ENCODE results near the gene DOCK3.

The DOCK3 gene

DNA sequence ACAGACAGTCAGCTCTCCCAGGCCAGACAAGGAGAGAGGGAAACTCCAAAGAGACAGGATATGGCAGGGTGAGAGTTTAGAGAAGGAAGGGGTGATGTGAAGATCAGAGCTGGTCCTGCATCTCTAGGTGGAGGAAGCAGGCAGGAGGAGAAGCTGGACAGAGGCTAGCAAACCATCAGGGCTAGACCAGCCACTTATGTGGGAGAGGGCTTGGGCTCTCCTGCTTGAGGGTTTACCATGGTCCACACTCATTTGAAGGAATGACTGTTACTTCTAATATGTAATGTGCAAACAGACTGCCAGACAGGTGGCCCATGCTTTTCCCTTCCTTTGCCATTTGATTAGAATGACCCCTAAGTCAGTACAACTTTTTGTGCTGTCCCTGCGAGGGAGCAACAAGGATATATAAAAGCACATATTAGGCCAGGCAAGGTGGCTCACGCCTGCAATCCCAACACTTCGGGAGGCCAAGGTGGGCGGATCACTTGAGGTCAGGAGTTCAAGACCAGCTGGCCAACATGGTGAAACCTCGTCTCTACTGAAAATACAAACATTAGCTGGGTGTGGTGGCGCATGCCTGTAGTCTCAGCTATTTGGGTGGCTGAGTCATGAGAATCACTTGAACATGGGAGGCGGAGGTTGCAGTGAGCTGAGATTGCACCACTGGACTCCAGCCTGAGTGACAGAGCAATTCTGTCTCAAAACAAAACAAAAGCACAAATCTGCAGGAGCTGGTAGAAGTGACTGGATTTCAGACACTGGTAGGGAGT lies 669.4 kb downstream of the DOCK3 start:
- TF ChIP-seq FOXP2 (optimal IDR thresholded peaks at IDR 0.05; ENCODE audit: borderline replicate concordance, extremely low read depth, extremely low read length, insufficient read depth) (no peak), SIN3A (IDR thresholded peaks at IDR 0.05; ENCODE audit: borderline replicate concordance, insufficient read depth, low read length) (no peak), TAF1 (IDR thresholded peaks at IDR 0.05; ENCODE audit: borderline replicate concordance, insufficient read depth, low read length) (no peak), POLR2AphosphoS5 (IDR thresholded peaks at IDR 0.05; ENCODE audit: low read depth, low read length) (no peak)
- TF ChIP-seq, protein P1, sequence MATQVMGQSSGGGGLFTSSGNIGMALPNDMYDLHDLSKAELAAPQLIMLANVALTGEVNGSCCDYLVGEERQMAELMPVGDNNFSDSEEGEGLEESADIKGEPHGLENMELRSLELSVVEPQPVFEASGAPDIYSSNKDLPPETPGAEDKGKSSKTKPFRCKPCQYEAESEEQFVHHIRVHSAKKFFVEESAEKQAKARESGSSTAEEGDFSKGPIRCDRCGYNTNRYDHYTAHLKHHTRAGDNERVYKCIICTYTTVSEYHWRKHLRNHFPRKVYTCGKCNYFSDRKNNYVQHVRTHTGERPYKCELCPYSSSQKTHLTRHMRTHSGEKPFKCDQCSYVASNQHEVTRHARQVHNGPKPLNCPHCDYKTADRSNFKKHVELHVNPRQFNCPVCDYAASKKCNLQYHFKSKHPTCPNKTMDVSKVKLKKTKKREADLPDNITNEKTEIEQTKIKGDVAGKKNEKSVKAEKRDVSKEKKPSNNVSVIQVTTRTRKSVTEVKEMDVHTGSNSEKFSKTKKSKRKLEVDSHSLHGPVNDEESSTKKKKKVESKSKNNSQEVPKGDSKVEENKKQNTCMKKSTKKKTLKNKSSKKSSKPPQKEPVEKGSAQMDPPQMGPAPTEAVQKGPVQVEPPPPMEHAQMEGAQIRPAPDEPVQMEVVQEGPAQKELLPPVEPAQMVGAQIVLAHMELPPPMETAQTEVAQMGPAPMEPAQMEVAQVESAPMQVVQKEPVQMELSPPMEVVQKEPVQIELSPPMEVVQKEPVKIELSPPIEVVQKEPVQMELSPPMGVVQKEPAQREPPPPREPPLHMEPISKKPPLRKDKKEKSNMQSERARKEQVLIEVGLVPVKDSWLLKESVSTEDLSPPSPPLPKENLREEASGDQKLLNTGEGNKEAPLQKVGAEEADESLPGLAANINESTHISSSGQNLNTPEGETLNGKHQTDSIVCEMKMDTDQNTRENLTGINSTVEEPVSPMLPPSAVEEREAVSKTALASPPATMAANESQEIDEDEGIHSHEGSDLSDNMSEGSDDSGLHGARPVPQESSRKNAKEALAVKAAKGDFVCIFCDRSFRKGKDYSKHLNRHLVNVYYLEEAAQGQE (IDR thresholded peaks at IDR 0.05; ENCODE audit: insufficient read depth in 1 of 2, low read depth in 2 of 2, low read length in 2 of 2): no peak

DNA sequence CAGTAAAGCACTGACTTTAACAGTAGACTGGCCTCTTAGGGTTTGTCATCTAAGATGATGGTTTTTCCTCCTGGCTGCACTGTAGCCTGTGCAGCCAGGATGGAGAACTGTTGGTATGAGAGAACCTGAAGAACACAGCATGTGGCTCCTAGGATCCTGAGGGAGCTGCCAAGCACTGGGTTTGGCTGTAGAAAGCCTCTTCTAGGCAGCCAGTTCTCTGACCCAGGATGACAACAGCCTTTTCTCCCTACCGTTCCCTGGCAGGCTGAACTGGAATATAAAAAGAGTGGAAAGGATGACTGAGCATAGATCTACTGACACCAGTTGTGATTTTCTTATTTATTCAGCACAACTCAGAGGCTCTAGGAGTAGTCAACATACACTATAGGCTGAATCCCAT lies 676.0 kb downstream of the DOCK3 start:
- TF ChIP-seq SIN3A (IDR thresholded peaks at IDR 0.05; ENCODE audit: borderline replicate concordance, insufficient read depth, low read length) (no peak), FOXP2 (optimal IDR thresholded peaks at IDR 0.05; ENCODE audit: borderline replicate concordance, extremely low read depth, extremely low read length, insufficient read depth) (no peak), TAF1 (IDR thresholded peaks at IDR 0.05; ENCODE audit: borderline replicate concordance, insufficient read depth, low read length) (no peak), POLR2AphosphoS5 (IDR thresholded peaks at IDR 0.05; ENCODE audit: low read depth, low read length) (no peak)
- TF ChIP-seq, protein P1 (IDR thresholded peaks at IDR 0.05; ENCODE audit: insufficient read depth in 1 of 2, low read depth in 2 of 2, low read length in 2 of 2): no peak

DNA sequence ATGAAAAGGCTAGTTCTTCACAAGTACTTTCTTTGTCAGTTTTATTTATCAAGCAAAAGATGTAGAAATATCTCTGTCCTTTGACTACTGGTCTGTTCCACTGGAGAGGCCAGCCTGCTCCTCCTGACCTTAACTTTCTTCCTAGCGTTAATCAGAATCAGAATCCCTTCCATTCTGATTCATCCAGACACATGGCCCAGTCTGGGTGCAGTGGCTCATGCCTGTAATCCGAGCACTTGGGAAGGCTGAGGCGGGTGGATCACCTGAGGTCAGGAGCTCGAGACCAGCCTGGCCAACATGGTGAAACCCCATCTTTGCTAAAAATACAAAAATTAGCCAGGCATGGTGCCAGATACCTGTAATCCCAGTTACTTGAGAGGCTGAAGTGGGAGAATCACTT lies 678.4 kb downstream of the DOCK3 start:
- TF ChIP-seq FOXP2 (optimal IDR thresholded peaks at IDR 0.05; ENCODE audit: borderline replicate concordance, extremely low read depth, extremely low read length, insufficient read depth) (no peak), SIN3A (IDR thresholded peaks at IDR 0.05; ENCODE audit: borderline replicate concordance, insufficient read depth, low read length) (no peak), POLR2AphosphoS5 (IDR thresholded peaks at IDR 0.05; ENCODE audit: low read depth, low read length) (no peak), TAF1 (IDR thresholded peaks at IDR 0.05; ENCODE audit: borderline replicate concordance, insufficient read depth, low read length) (no peak)
- TF ChIP-seq, protein P1 (IDR thresholded peaks at IDR 0.05; ENCODE audit: insufficient read depth in 1 of 2, low read depth in 2 of 2, low read length in 2 of 2): no peak

DNA sequence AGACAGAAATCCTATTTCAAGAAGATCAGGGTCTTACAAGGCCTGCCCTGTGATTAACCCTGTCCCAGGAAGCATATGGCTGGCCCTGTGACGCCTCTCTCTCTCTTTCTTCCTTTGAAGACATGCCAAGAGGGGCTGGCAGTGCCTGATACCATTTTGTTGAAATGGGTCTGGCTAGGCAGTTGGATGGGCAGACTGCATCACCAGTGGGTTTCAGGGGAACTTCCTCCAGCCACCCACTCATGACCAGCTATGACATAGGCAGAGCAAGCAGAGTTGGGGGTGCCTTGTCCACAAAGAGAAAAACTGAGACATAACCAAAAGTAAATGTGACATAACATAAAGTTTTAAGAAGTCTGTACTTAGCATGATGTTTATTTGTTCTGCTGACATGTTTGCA lies 679.0 kb downstream of the DOCK3 start:
- no peak for TF ChIP-seq POLR2AphosphoS5 (IDR thresholded peaks at IDR 0.05; ENCODE audit: low read depth, low read length)
- TF ChIP-seq TAF1 (IDR thresholded peaks at IDR 0.05; ENCODE audit: borderline replicate concordance, insufficient read depth, low read length): no peak
- no peak for TF ChIP-seq SIN3A (IDR thresholded peaks at IDR 0.05; ENCODE audit: borderline replicate concordance, insufficient read depth, low read length)
- no peak for TF ChIP-seq FOXP2 (optimal IDR thresholded peaks at IDR 0.05; ENCODE audit: borderline replicate concordance, extremely low read depth, extremely low read length, insufficient read depth)
- TF ChIP-seq, protein P1 (IDR thresholded peaks at IDR 0.05; ENCODE audit: insufficient read depth in 1 of 2, low read depth in 2 of 2, low read length in 2 of 2): no peak

Measured in PFSK-1 (cell line).